IPS-NIHi11 (cell line): ENCODE results near the gene TRAM2.

Source experiments
- DNase-seq: peaks from one replicate; pipeline ENCODE4 v3.0.0; 2012; ENCODE audit warnings: mixed read lengths, low spot score

The TRAM2 gene

GRCh38 chr6:52566853-52567279, 10.0 kb downstream of the TRAM2 start:
- no peak for DNase-seq

- DNase-seq: no peak
These were observed 10.7 kb downstream of the TRAM2 start for GRCh38 chr6:52566201-52566600.

GRCh38 chr6:52564856-52565255, 12.0 kb downstream of the TRAM2 start:
- DNase-seq: no peak

GRCh38 chr6:52562911-52563310, 13.9 kb downstream of the TRAM2 start:
- DNase-seq: no peak

GRCh38 chr6:52560462-52560861, 16.4 kb downstream of the TRAM2 start:
- DNase-seq: no peak

GRCh38 chr6:52558266-52559000, 18.4 kb downstream of the TRAM2 start:
- no peak for DNase-seq

GRCh38 chr6:52557389-52558265, 19.2 kb downstream of the TRAM2 start:
- peak; percentile 29 for DNase-seq

- DNase-seq: no peak
These were observed 21.2 kb downstream of the TRAM2 start for GRCh38 chr6:52555518-52556233.

- no peak for DNase-seq
These were observed 22.1 kb downstream of the TRAM2 start for GRCh38 chr6:52554684-52555280.

GRCh38 chr6:52553719-52554118, 23.1 kb downstream of the TRAM2 start:
- DNase-seq: no peak

- DNase-seq: no peak
These were observed 23.7 kb downstream of the TRAM2 start for GRCh38 chr6:52553158-52553557.

- DNase-seq: no peak
These were observed 24.6 kb downstream of the TRAM2 start for GRCh38 chr6:52552278-52552643.

GRCh38 chr6:52551483-52552277, 25.2 kb downstream of the TRAM2 start:
- DNase-seq: peak; percentile 64

- no peak for DNase-seq
These were observed 26.0 kb downstream of the TRAM2 start for GRCh38 chr6:52550870-52551269.

- no peak for DNase-seq
These were observed 26.8 kb downstream of the TRAM2 start for GRCh38 chr6:52550014-52550575.

GRCh38 chr6:52549428-52549827, 27.4 kb downstream of the TRAM2 start:
- no peak for DNase-seq

- DNase-seq: no peak
These were observed 27.9 kb downstream of the TRAM2 start for GRCh38 chr6:52548999-52549398.

- no peak for DNase-seq
These were observed 28.5 kb downstream of the TRAM2 start for GRCh38 chr6:52548353-52548713.

- no peak for DNase-seq
These were observed 29.1 kb downstream of the TRAM2 start for GRCh38 chr6:52547647-52548352.

GRCh38 chr6:52546678-52547077, 30.2 kb downstream of the TRAM2 start:
- no peak for DNase-seq

GRCh38 chr6:52546192-52546591, 30.7 kb downstream of the TRAM2 start:
- no peak for DNase-seq
